Amniotic epithelial cell (primary cell): ENCODE measurements around the gene CHCHD10.

Experiments
- DNase-seq: peaks from one replicate; pipeline ENCODE4 v3.0.0-alpha.2; 2010; ENCODE audit warnings: low read depth

The CHCHD10 gene

DNA sequence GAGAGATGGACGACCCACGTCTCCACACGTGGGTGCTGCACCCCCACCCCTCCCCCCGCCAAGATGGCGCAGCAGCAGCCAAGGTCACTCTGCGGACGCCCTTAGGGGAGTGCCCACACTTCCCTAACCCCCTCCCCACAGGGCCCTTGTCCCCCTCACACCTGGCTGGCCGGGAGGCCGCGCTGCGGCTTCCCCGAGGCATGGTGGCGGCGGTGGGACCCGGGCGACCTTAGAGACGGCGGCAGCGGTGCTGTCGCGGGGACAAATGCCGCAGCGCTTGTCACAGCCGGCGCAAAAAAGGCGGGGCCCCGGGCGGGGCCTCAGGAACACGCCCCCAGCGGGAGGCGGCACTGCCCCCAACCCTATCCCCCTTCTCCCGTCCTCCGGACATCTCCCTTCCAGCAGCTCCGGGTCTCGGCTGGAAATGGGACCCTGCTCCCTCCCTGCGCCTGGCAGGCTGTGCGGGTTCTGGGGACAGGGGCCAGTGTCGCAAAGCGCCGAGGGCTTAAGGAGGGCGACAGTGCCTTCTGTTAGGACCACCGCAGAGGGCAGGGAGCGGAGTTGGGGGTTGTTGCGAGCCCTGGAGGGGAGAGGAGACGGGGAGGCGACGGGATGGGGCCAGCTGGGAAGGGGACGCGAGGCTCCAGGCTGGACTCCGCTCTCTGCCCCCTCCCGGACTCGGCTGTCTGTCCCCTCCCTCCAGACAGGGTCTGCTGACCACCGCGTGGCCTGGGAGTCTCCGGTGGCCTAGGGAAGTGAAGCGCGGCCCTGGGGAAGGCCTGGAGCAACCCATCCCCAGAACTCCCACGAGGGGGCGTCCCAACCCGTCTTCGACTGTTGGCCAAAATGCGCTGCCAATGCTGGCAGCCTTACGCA is at the start of gene CHCHD10:
CHCHD10 (minus strand) TSS at position 300 of the 876 bp plus-strand sequence; CDS start at position 202, 98 bp downstream.
- peak; percentile 60 for DNase-seq

GRCh38 chr22:23817146-23817545 is 49.4 kb upstream of the CHCHD10 start:
- DNase-seq, result no peak

DNA sequence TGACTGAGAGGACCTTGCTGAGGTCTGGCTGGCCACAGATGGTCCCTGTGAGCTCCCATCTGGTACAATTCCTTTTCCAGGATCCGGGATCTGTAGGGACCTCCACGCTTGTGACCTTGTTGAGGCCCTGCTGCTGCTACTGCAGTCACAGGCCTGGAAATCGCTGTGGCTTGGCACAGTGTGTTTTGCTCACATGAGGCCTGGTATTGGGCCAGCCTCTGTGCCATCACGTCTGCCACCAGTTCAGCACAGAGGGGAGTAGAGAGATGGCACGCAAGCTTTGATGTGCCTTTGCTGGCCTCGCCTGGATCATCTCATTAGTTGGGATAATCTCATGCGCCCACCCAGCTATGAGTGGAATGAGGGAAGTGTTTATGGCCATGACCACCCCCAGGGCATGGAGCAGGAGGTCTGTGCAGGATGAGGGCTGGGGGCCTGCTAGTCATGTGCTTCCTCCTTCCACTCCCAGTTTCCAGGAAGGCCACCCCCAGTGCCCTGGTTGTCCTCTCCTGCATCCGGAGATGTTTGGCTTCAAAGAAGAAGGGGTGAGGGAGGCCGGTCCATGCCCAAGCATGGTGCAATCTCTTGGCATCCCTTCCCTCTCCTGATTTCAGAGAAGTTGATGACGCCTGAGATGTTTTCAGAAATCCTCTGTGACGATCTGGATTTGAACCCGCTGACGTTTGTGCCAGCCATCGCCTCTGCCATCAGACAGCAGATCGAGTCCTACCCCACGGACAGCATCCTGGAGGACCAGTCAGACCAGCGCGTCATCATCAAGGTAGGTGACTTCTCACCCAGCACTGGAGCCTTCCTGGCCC is 48.6 kb upstream of the CHCHD10 start:
- no peak for DNase-seq

- DNase-seq, result no peak
These were observed 47.9 kb upstream of the CHCHD10 start for GRCh38 chr22:23815541-23816155.

DNA sequence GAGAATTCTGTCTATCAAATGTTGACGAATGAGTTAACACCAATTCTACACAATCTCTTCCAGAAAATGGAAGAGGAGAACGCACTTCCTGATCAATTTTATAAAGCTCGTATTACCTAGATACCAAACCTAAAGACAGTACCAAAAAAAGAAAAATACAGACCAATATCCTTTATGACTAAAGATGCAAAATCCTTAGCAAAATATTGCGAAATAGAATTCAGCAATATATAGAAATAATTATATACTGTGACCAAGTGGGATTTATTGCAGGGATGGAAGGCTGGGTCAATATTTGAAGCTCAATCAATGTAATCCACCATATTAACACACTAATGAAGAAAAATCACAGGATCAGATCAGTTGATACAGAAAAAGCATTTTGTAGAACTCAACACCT is 44.6 kb upstream of the CHCHD10 start:
- DNase-seq, result no peak

- no peak for DNase-seq
These were observed 39.1 kb upstream of the CHCHD10 start for GRCh38 chr22:23806837-23807236.

GRCh38 chr22:23804781-23805291 is 37.1 kb upstream of the CHCHD10 start:
- peak; percentile 93 for DNase-seq

DNA sequence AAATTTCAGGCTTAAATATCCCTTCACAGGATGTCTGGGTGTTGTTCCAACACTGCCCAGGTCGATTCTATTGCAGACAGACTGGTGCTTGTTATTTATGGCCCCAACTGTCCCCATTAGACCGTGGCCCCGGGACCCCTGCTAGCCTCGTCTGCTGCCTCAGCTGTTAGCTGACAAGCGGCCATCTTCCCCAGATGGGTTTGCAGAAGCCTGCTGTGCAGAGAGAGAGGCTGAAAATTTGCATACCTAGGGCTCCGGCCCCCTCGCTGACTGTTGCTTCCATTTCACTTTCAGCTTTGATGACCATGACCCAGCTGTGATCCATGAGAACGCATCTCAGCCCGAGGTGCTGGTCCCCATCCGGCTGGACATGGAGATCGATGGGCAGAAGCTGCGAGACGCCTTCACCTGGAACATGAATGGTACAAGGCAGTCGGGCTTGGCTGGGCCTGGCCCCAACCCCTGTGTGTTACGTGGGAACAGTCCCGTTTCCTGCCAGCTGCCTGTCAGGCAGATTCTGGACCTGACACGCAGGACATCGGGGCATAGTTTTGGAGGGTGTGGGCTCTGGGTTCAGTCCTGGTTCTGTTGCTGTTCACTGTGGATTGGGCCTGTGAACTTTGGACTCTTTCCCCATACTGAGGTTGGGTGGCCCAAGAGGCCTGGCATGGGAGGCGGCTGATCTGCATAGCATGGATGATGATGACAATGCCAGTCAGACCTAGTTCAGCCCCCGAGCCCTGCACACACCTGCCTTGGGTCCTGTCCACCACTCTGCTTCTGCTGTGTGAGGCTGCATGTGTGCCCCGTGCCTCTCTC is 35.4 kb upstream of the CHCHD10 start:
- no peak for DNase-seq

DNA sequence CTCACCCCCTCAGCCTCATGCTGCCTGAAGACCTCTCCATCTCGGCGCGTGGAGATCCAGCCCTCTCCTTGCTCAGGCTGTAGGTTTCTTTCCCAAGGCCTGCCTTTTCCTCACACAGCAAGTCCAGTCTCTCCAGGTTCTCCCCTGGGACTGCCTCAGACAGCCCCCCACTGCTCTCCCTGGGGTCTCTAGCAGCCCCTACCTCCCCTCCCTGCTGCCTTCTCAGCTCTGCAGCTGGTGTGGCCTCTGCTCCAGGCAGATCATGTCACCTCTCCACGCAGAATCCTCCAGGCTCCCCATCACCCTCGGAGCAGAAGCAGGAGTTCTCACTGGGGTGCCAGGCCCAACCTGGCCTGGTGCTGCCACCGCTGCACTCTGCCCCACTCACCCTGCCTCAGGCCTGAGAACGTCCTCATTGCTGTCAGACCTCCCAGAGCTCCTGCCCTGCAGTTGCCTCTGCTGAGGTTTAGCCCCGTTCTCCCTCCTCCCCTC is 34.2 kb upstream of the CHCHD10 start:
- no peak for DNase-seq

DNA sequence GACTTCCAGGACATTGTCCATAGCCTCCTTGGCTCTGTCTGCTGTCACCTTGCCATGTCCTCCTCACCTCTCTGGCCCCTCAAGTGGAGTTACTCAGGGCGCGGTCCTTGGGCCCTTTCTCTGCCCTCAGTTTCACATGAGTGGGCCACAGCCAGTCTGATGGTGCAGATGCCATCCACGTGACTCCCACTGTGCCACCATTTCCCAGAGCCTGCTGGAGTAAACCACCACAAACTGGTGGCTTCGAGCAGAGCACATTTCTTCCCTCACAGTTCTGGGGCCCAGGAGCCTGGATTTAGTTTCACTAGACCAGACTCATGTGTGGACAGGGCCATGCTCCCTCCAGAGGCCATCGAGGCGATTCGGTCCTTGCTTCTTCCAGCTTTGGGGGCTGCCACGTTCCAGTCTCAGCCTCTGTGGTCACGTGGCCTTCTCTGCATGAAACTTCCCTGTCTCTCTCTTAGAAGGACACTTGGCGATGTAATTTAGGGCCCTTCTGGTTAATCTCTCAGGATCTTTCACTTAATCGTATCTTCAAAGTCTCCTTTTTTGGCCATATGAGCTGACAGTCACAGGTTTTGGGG is 33.6 kb upstream of the CHCHD10 start:
- no peak for DNase-seq

GRCh38 chr22:23800297-23801237 is 32.8 kb upstream of the CHCHD10 start:
- no peak for DNase-seq

DNA sequence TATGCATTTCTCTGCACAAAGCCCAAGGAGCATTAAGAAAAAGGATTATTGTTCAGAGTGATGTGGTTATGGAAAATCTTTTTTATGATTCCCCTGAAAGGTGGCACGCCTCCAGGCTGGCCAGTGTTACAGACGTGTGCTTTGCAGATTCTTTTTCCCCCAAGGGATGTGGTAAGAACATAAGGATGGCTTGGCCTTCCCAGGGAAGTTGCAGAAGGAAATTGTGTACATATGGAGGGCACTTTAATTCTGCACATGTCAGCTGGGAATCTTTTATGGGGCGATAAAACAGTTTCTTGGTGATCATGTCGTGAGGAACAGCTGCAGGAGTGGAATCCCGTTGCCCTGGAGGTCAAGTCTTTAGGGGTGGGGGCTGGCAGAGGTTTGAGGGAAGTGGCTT is 28.7 kb upstream of the CHCHD10 start:
- DNase-seq, result no peak

GRCh38 chr22:23793326-23793725 is 25.6 kb upstream of the CHCHD10 start:
- DNase-seq, result no peak

- no peak for DNase-seq
These were observed 24.2 kb upstream of the CHCHD10 start for GRCh38 chr22:23791738-23792645.

- DNase-seq, result peak; percentile 47
These were observed 23.3 kb upstream of the CHCHD10 start for GRCh38 chr22:23790819-23791737.

- no peak for DNase-seq
These were observed 21.9 kb upstream of the CHCHD10 start for GRCh38 chr22:23789638-23790037.

GRCh38 chr22:23789121-23789520 is 21.3 kb upstream of the CHCHD10 start:
- DNase-seq, result no peak

- no peak for DNase-seq
These were observed 20.1 kb upstream of the CHCHD10 start for GRCh38 chr22:23787910-23788309.
